ENCODE data around the gene PCDHGB7.

DNA sequence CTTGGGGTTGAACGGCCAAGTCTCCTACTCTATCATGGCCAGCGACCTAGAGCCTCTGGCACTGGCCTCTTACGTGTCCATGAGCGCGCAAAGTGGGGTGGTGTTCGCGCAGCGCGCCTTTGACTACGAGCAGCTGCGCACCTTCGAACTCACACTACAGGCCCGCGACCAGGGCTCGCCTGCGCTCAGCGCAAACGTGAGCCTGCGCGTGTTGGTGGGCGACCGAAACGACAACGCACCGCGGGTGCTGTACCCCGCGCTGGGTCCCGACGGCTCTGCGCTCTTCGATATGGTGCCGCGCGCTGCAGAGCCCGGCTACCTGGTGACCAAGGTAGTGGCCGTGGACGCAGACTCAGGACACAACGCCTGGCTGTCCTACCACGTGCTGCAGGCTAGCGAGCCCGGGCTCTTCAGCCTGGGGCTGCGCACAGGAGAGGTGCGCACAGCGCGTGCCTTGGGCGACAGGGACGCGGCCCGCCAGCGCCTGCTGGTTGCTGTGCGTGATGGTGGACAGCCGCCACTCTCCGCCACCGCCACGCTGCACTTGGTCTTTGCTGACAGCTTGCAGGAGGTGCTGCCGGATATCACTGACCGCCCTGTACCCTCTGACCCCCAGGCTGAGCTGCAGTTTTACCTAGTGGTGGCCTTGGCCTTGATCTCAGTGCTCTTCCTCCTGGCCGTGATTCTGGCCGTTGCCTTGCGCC lies 17.8 kb upstream of the PCDHGB7 start:
- TF ChIP-seq, protein P1, sequence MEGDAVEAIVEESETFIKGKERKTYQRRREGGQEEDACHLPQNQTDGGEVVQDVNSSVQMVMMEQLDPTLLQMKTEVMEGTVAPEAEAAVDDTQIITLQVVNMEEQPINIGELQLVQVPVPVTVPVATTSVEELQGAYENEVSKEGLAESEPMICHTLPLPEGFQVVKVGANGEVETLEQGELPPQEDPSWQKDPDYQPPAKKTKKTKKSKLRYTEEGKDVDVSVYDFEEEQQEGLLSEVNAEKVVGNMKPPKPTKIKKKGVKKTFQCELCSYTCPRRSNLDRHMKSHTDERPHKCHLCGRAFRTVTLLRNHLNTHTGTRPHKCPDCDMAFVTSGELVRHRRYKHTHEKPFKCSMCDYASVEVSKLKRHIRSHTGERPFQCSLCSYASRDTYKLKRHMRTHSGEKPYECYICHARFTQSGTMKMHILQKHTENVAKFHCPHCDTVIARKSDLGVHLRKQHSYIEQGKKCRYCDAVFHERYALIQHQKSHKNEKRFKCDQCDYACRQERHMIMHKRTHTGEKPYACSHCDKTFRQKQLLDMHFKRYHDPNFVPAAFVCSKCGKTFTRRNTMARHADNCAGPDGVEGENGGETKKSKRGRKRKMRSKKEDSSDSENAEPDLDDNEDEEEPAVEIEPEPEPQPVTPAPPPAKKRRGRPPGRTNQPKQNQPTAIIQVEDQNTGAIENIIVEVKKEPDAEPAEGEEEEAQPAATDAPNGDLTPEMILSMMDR (conservative IDR thresholded peaks at IDR 0.05 in 1 of 2, IDR thresholded peaks at IDR 0.05 in 1 of 2; ENCODE audit: low read depth in 1 of 2, low read length in 2 of 2), result no peak
- no peak for TF ChIP-seq EZH2 (IDR thresholded peaks at IDR 0.05; ENCODE audit: low read length, missing control alignments)
